ENCODE results near the gene TMEM219.
"Not testable (repeated sequence)": the region's sequence is repeated elsewhere in the genome, so short reads cannot be mapped to it uniquely, and the experiment has no call there.

The TMEM219 gene

DNA sequence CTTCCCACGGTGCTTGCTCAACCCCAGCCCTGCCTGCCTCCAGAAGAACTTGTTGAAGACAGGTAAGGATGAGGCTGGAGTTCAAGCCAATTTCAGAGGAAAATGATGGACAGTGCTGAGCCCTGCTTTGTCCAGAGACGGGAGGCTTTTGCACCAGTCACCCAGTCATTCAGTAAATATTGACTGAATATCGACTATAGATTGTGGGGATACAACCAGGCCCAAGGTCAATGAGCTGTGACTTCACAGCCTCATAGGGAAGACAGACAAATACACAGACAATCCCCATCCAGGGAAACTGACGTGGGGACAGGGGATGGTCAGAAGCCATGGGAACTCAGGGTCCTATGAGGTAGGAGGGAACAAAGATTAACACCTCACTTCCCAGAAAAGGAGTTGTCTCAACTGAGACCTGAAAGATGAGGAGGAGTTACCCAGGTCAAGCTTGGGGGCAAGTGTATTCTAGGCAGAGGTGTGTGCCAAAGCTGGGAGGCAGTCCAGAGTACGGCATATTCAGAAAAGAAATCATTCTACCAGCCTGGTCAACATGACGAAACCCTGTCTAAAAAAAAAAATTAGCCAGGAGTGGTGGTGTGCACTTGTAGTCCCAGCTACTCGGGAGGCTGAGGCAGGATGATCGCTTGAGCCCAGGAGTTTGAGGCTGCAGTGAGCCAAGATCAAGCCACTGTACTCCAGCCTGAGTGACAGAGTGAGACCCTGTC, 54.8 kb downstream of the TMEM219 start:
- TF ChIP-seq GATA1 (IDR thresholded peaks at IDR 0.05; ENCODE audit: low read depth, low read length) (no peak), POLR2A (IDR thresholded peaks at IDR 0.05; ENCODE audit: low read length) (no peak)
- no peak for DNase-seq

DNA sequence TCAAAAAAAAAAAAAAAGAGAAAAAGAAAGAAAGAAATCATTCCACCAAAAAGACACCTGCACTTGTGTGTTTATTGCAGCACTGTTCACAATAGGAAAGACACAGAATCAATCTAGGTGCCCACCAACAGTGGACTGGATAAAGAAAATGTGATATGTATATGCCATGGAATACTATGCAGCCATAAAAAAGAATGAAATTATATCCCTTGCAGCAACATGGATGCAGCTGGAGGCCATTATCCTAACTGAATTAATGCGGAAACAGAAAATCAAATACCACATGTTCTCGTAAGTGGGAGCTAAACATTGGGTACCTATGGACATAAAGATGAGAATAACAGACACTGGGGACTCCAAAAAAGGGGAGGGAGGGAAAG, 55.4 kb downstream of the TMEM219 start:
- no peak for TF ChIP-seq POLR2A (IDR thresholded peaks at IDR 0.05; ENCODE audit: low read length)
- TF ChIP-seq GATA1 (IDR thresholded peaks at IDR 0.05; ENCODE audit: low read depth, low read length), result no peak
- no peak for DNase-seq

DNA sequence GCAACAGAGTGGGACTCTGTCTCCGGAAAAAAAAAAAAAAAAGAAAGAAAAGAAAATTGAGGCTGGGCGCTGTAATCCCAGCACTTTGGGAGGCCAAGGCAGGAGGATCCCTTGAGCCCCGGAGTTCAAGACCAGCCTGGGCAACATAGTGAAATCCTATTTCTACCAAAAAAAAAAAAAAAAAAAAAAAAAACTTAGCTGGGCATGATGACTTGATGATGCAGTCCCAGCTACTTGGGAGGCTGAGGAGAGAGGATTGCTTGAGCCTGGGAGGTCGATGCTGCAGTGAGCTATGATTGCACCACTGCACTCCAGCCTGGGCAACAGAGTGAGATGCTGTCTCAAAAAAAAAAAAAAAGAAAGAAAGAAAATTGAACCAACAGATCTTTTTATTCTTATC, 56.1 kb downstream of the TMEM219 start:
- DNase-seq, result not testable (repeated sequence)

DNA sequence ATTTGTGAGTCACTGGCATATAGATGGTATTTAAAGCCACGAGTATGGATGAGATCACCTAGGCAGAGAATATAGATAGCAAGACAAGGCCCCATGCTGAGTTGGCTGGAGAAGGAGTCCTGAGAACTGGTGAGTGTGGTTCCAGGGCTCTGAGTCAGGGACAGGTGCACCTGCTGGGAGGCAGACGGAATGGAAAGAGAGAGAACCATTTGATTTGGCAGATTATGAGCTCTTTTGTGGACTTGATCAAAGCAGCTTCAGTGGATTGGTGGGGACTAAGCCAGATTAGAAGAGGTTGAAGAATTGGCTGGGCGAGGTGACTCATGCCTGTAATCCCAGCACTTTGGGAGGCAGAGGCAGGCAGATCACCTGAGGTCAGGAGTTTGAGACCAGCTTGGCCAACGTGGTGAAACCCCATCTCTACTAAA, 56.9 kb downstream of the TMEM219 start:
- DNase-seq, result no peak
- TF ChIP-seq POLR2A (IDR thresholded peaks at IDR 0.05; ENCODE audit: low read length), result no peak

Measured in erythroblast (primary cell).